Nucleus accumbens (tissue), 56 donors: ENCODE measurements around the gene TNFAIP3.
A peak's percentile ranks its signal among the peaks of the same experiment; 100 is the strongest.

ENCODE experiments used
- DNase-seq, 56 donors: peaks; one replicate each; lab custom pipeline; 2025; lab: John Stamatoyannopoulos, UW

The TNFAIP3 gene

GRCh38 chr6:137862419-137863090 lies 4.5 kb upstream of the TNFAIP3 start:
- no peak for DNase-seq

GRCh38 chr6:137863091-137863797 lies 3.8 kb upstream of the TNFAIP3 start:
- no peak for DNase-seq

GRCh38 chr6:137864812-137865508 lies 2.1 kb upstream of the TNFAIP3 start:
- DNase-seq: no peak

- peak in 21 of 56 donors; percentile 13 to 84 (median 52) for DNase-seq
Measured at GRCh38 chr6:137866200-137866913, 702 bp upstream of the TNFAIP3 start.

- peak in 3 of 56 donors; percentile 12 to 40 (median 28) for DNase-seq
Measured at GRCh38 chr6:137867685-137868509, 838 bp downstream of the TNFAIP3 start.

GRCh38 chr6:137868721-137869548 lies 1.9 kb downstream of the TNFAIP3 start:
- no peak for DNase-seq

GRCh38 chr6:137869549-137870307 lies 2.7 kb downstream of the TNFAIP3 start:
- no peak for DNase-seq

- DNase-seq: no peak
Measured at GRCh38 chr6:137870308-137870644, 3.2 kb downstream of the TNFAIP3 start.

GRCh38 chr6:137870744-137871247 lies 3.7 kb downstream of the TNFAIP3 start:
- DNase-seq: no peak

- no peak for DNase-seq
Measured at GRCh38 chr6:137871291-137871690, 4.2 kb downstream of the TNFAIP3 start.

GRCh38 chr6:137871831-137872454 lies 4.9 kb downstream of the TNFAIP3 start:
- no peak for DNase-seq

GRCh38 chr6:137872581-137873115 lies 5.6 kb downstream of the TNFAIP3 start:
- no peak for DNase-seq

- DNase-seq: peak in 1 of 56 donors; percentile 11
Measured at GRCh38 chr6:137873273-137873762, 6.3 kb downstream of the TNFAIP3 start.

- no peak for DNase-seq
Measured at GRCh38 chr6:137874204-137875057, 7.4 kb downstream of the TNFAIP3 start.

- no peak for DNase-seq
Measured at GRCh38 chr6:137875058-137875520, 8.0 kb downstream of the TNFAIP3 start.

- DNase-seq: no peak
Measured at GRCh38 chr6:137875606-137876005, 8.5 kb downstream of the TNFAIP3 start.
